Gastroesophageal sphincter (tissue), 3 donors: Measurements from ENCODE around the gene TOMM34.

ENCODE experiments used
- POLR2A ChIP-seq, 2 donors: fragments of 450-650 bp; IDR thresholded peaks; one replicate each; pipeline ENCODE4 v1.6.1; 2017; ENCODE audit warnings: antibody characterized with exemption in 2 of 2, mild to moderate bottlenecking in 2 of 2, moderate library complexity in 1 of 2
- POLR2AphosphoS5 ChIP-seq: sonication (generic); formaldehyde crosslinking; IDR thresholded peaks from one replicate; pipeline ENCODE4 v1.6.1; 2017; ENCODE audit warnings: antibody characterized with exemption
- TF ChIP-seq, protein P1 (sequence below), 4 experiments: fragments of 200-600 bp in 2 of 4; fragments of 450-650 bp in 2 of 4; sonication (generic) in 1 of 4; IDR thresholded peaks; one replicate each; pipeline ENCODE4 v1.5.1; 2017 to 2019; ENCODE audit warnings: antibody characterized with exemption in 4 of 4, mild to moderate bottlenecking in 2 of 4, moderate library complexity in 2 of 4

DNA sequence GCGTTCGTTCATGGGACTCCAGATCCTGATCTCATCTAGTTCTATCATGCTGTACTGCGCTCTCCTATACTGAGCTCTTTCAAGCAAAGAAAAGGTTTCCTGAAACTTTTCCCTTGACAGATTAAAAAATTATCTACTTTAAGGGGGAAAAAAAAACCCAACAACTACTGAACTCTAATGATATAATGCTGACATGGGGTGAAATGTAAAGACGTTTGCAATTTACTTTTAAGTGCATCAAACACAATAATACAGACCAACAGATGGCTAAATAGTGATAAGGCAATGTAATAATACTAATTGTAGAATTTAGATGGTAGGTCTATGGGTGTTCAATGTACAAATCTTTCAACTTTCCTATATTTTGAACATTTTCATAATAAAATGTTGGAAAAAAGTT is 16.4 kb downstream of the TOMM34 start:
- TF ChIP-seq, protein P1, sequence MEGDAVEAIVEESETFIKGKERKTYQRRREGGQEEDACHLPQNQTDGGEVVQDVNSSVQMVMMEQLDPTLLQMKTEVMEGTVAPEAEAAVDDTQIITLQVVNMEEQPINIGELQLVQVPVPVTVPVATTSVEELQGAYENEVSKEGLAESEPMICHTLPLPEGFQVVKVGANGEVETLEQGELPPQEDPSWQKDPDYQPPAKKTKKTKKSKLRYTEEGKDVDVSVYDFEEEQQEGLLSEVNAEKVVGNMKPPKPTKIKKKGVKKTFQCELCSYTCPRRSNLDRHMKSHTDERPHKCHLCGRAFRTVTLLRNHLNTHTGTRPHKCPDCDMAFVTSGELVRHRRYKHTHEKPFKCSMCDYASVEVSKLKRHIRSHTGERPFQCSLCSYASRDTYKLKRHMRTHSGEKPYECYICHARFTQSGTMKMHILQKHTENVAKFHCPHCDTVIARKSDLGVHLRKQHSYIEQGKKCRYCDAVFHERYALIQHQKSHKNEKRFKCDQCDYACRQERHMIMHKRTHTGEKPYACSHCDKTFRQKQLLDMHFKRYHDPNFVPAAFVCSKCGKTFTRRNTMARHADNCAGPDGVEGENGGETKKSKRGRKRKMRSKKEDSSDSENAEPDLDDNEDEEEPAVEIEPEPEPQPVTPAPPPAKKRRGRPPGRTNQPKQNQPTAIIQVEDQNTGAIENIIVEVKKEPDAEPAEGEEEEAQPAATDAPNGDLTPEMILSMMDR (IDR thresholded peaks at IDR 0.05), result no peak
- TF ChIP-seq POLR2A (IDR thresholded peaks at IDR 0.05) (no peak), POLR2AphosphoS5 (no peak)
